Neural cell (in vitro differentiated cells): ENCODE results near the gene ZNF292. TPM values are rescaled to one million over a fixed set of nuclear protein-coding genes. Genes with fewer than 3 reads are reported as not detected.

ENCODE experiments used
- H2AFZ ChIP-seq: fragments of 200-600, 300-800 bp; sonication (generic), shearing (Covaris generic); 2 replicates; pipeline ENCODE4 v1.6.0; 2014; ENCODE audit warnings: low read depth, mild to moderate bottlenecking, antibody characterized with exemption, low read length, moderate library complexity
- H3F3A ChIP-seq: fragments of 200-600 bp; shearing (Covaris generic); 2 replicates; pipeline ENCODE4 v1.6.1; 2016; ENCODE audit warnings: mild to moderate bottlenecking, moderate library complexity, mixed read lengths, antibody characterized with exemption, low read length; ENCODE audit not compliant: insufficient read depth, poor library complexity, severe bottlenecking
- H3K27ac ChIP-seq: fragments of 200-600, 300-800 bp; sonication (generic), shearing (Covaris generic); 2 replicates; pipeline ENCODE4 v1.5.1; 2014; ENCODE audit warnings: mild to moderate bottlenecking, low read length, moderate library complexity
- H3K27me3 ChIP-seq: fragments of 300-800, 200-600 bp; sonication (generic), shearing (Covaris generic); 2 replicates; pipeline ENCODE4 v1.6.0; 2014; ENCODE audit warnings: mild to moderate bottlenecking, low read depth, low read length, moderate library complexity; ENCODE audit not compliant: insufficient read depth
- H3K36me3 ChIP-seq: fragments of 300-800, 200-600 bp; sonication (generic), shearing (Covaris generic); 2 replicates; pipeline ENCODE4 v1.5.1; 2014; ENCODE audit warnings: mild to moderate bottlenecking, antibody characterized with exemption, low read length, moderate library complexity; ENCODE audit not compliant: insufficient read depth
- H3K4me2 ChIP-seq: fragments of 300-800, 200-600 bp; sonication (generic), shearing (Covaris generic); 2 replicates; pipeline ENCODE4 v1.6.0; 2014; ENCODE audit warnings: mild to moderate bottlenecking, low read length
- H3K4me3 ChIP-seq: fragments of 300-800, 200-600 bp; sonication (generic), shearing (Covaris generic); 2 replicates; pipeline ENCODE4 v1.5.1; 2014; ENCODE audit warnings: mild to moderate bottlenecking, low read length, moderate library complexity
- H3K79me2 ChIP-seq: fragments of 200-600 bp; shearing (Covaris generic); replicated peaks from 2 replicates; pipeline ENCODE4 v1.6.0; 2014; ENCODE audit warnings: mild to moderate bottlenecking, low read length, moderate library complexity; ENCODE audit not compliant: insufficient read depth
- H3K9ac ChIP-seq: fragments of 300-800, 200-600 bp; sonication (generic), shearing (Covaris generic); 2 replicates; pipeline ENCODE4 v1.6.1; 2016; ENCODE audit warnings: mild to moderate bottlenecking, low read length, mixed read lengths
- H3K9me2 ChIP-seq: fragments of 200-600 bp; shearing (Covaris generic); 2 replicates; pipeline ENCODE4 v1.6.1; 2016; ENCODE audit warnings: mild to moderate bottlenecking, low read length, mixed read lengths; ENCODE audit not compliant: insufficient read depth
- H3K9me3 ChIP-seq: fragments of 200-600, 300-800 bp; sonication (generic), shearing (Covaris generic); 2 replicates; pipeline ENCODE4 v1.6.1; 2016; ENCODE audit warnings: mild to moderate bottlenecking, mixed run types, low read length, moderate library complexity, mixed read lengths
- H4K20me1 ChIP-seq: fragments of 200-600 bp; shearing (Covaris generic); 2 replicates; pipeline ENCODE4 v1.6.1; 2016; ENCODE audit warnings: mild to moderate bottlenecking, mixed run types; ENCODE audit not compliant: insufficient read depth
- CTCF ChIP-seq: fragments of 450-650 bp; IDR thresholded peaks from 2 replicates; pipeline ENCODE4 v1.5.1; 2014; ENCODE audit warnings: antibody characterized with exemption, mild to moderate bottlenecking, moderate library complexity; ENCODE audit not compliant: poor library complexity, severe bottlenecking
- EP300 ChIP-seq: fragments of 450-650 bp; conservative IDR thresholded peaks from 2 replicates; pipeline ENCODE4 v1.6.1; 2014; ENCODE audit warnings: antibody characterized with exemption, mild to moderate bottlenecking, moderate library complexity; ENCODE audit not compliant: poor library complexity, severe bottlenecking
- EZH2 ChIP-seq: fragments of 200-600, 300-800 bp; shearing (Covaris generic), sonication (generic); IDR thresholded peaks from 2 replicates; pipeline ENCODE4 v1.6.1; 2014; ENCODE audit warnings: antibody characterized with exemption, low read length, borderline replicate concordance, mild to moderate bottlenecking; ENCODE audit not compliant: insufficient read depth, poor library complexity, severe bottlenecking
- MXI1 ChIP-seq: fragments of 450-650 bp; conservative IDR thresholded peaks from 2 replicates; pipeline ENCODE4 v1.6.1; 2014; ENCODE audit warnings: antibody characterized with exemption, mild to moderate bottlenecking; ENCODE audit not compliant: poor library complexity, severe bottlenecking
- POLR2AphosphoS5 ChIP-seq: IDR thresholded peaks from 2 replicates; pipeline ENCODE4 v1.6.1; 2012
- RAD21 ChIP-seq: fragments of 450-650 bp; conservative IDR thresholded peaks from 2 replicates; pipeline ENCODE4 v1.6.1; 2014; ENCODE audit warnings: antibody characterized with exemption, mild to moderate bottlenecking, moderate library complexity
- REST ChIP-seq: IDR thresholded peaks from 2 replicates; pipeline ENCODE4 v1.6.1; 2012; ENCODE audit warnings: borderline replicate concordance
- SMC3 ChIP-seq: fragments of 450-650 bp; conservative IDR thresholded peaks from 2 replicates; pipeline ENCODE4 v1.6.1; 2014; ENCODE audit warnings: antibody characterized with exemption, mild to moderate bottlenecking, moderate library complexity; ENCODE audit not compliant: poor library complexity
- TAF1 ChIP-seq: IDR thresholded peaks from 2 replicates; pipeline ENCODE4 v1.6.1; 2012; ENCODE audit warnings: low read depth
- polyA plus RNA-seq: library from polyadenylated mRNA; depleted of rRNA; stranded (reverse); fragments of >200 nt; gene quantifications from 2 replicates; pipeline ENCODE4 v1.2.3, GENCODE V29; 2014

Gene ZNF292
- polyA plus RNA-seq, 1 donor from 2014 or later: 29.8 TPM

GRCh38 chr6:87210979-87211378 lies 55.6 kb downstream of the ZNF292 start:
- Histone ChIP-seq H3K79me2 (peaks cover 81% of the 10 kb centered on the region), H3K4me2 (no peak overlapping the region), H2AFZ (no peak overlapping the region), H3F3A (no peaks in the 10 kb centered on the region), H3K27ac (no peak overlapping the region), H3K27me3 (no peaks in the 10 kb centered on the region), H3K36me3 (no peaks in the 10 kb centered on the region), H3K9me2 (no peaks in the 10 kb centered on the region), H3K9me3 (no peaks in the 10 kb centered on the region), H4K20me1 (peaks cover 25% of the 10 kb centered on the region), H3K4me3 (no peak overlapping the region), H3K9ac (no peak overlapping the region)
- TF ChIP-seq SMC3: no peak

- no peaks in the 10 kb centered on the region for H3K9me2 ChIP-seq
- H3K27ac ChIP-seq: no peak overlapping the region
- H3K9me3 ChIP-seq: no peaks in the 10 kb centered on the region
- peaks cover 3% of the 10 kb centered on the region for H3K36me3 ChIP-seq
- peaks cover 25% of the 10 kb centered on the region for H4K20me1 ChIP-seq
- peaks cover 79% of the 10 kb centered on the region for H3K79me2 ChIP-seq
- H3F3A ChIP-seq: no peaks in the 10 kb centered on the region
- H3K4me3 ChIP-seq: no peak overlapping the region
- TF ChIP-seq EP300: no peak
- TF ChIP-seq SMC3: no peak
- no peak for TF ChIP-seq REST
- TF ChIP-seq TAF1: no peak
- H3K9ac ChIP-seq: no peak overlapping the region
- H2AFZ ChIP-seq: no peak overlapping the region
- H3K4me2 ChIP-seq: no peak overlapping the region
- no peaks in the 10 kb centered on the region for H3K27me3 ChIP-seq
Observed at GRCh38 chr6:87212596-87212995, 57.2 kb downstream of the ZNF292 start.

- H3K4me2 ChIP-seq: no peak overlapping the region
- peaks cover 8% of the 10 kb centered on the region for H3K36me3 ChIP-seq
- no peak overlapping the region for H2AFZ ChIP-seq
- H3K9me3 ChIP-seq: no peaks in the 10 kb centered on the region
- no peak overlapping the region for H3K27ac ChIP-seq
- peaks cover 76% of the 10 kb centered on the region for H3K79me2 ChIP-seq
- no peaks in the 10 kb centered on the region for H3F3A ChIP-seq
- H3K9me2 ChIP-seq: no peaks in the 10 kb centered on the region
- peaks cover 23% of the 10 kb centered on the region for H4K20me1 ChIP-seq
- no peak overlapping the region for H3K4me3 ChIP-seq
- TF ChIP-seq MXI1: no peak
- TF ChIP-seq CTCF: no peak
- no peak for TF ChIP-seq EP300
- TF ChIP-seq REST: no peak
- TF ChIP-seq RAD21: no peak
- no peak for TF ChIP-seq TAF1
- no peak for TF ChIP-seq EZH2
- no peak for TF ChIP-seq POLR2AphosphoS5
- no peak for TF ChIP-seq SMC3
- H3K9ac ChIP-seq: no peak overlapping the region
- no peaks in the 10 kb centered on the region for H3K27me3 ChIP-seq
Observed at GRCh38 chr6:87213364-87213763, 58.0 kb downstream of the ZNF292 start.
